ENCODE measurements around the gene ZDHHC6.

GRCh38 chr10:112389271-112389822 is 57.4 kb downstream of the ZDHHC6 start:
- TF ChIP-seq EP300 (IDR thresholded peaks at IDR 0.05): no peak
- TF ChIP-seq MAFK (IDR thresholded peaks at IDR 0.05; ENCODE audit: partially characterized antibody): no peak
